SK-MEL-5 (cell line): ENCODE results near the gene MTPN. TPM values are rescaled to one million over a fixed set of nuclear protein-coding genes. Genes with fewer than 3 reads are reported as not detected.

Experiments
- DNase-seq: peaks from one replicate; pipeline ENCODE4 v3.0.0-alpha.2; 2016; ENCODE audit warnings: low read depth, low spot score
- in situ Hi-C: cut with HindIII; loops from 2 replicates; pipeline ENCODE4 v1.10.0; 2016; ENCODE audit warnings: low sequenced_read_pairs, high pct_unique_total_duplicates, low pct_unique_long_range_greater_than_20kb
- polyA plus RNA-seq, 2 experiments: library from polyadenylated mRNA; depleted of rRNA; stranded (reverse); fragments of >200 nt; gene quantifications; 2 replicates each; pipeline ENCODE4 v1.2.3, GENCODE V29; 2015
- total RNA-seq: library from RNA; depleted of rRNA; stranded (reverse); fragments of >200 nt; shearing (Covaris generic); gene quantifications from 2 replicates; pipeline ENCODE4 v1.2.3, GENCODE V29; 2014; rRNA removed

MTPN gene
- 159 and 168 TPM in 2 replicates for total RNA-seq
- polyA plus RNA-seq (2015; cell fraction: cytosol; rRNA removed), result 187 and 282 TPM in 2 replicates
- 35.9 and 47.4 TPM in 2 replicates for polyA plus RNA-seq (2015; cell fraction: nucleus; rRNA removed)

GRCh38 chr7:135977007-135977741 is at the start of gene MTPN:
Gene MTPN, minus strand, starts transcription at chr7:135977359. Its CDS starts 259 bp downstream, at chr7:135977100.
- peak; percentile 100 for DNase-seq
- in situ Hi-C loops, result no loop called here

GRCh38 chr7:136026209-136026608 is 49.0 kb upstream of the MTPN start:
- no peak for DNase-seq
- in situ Hi-C loops, result no loop called here

DNA sequence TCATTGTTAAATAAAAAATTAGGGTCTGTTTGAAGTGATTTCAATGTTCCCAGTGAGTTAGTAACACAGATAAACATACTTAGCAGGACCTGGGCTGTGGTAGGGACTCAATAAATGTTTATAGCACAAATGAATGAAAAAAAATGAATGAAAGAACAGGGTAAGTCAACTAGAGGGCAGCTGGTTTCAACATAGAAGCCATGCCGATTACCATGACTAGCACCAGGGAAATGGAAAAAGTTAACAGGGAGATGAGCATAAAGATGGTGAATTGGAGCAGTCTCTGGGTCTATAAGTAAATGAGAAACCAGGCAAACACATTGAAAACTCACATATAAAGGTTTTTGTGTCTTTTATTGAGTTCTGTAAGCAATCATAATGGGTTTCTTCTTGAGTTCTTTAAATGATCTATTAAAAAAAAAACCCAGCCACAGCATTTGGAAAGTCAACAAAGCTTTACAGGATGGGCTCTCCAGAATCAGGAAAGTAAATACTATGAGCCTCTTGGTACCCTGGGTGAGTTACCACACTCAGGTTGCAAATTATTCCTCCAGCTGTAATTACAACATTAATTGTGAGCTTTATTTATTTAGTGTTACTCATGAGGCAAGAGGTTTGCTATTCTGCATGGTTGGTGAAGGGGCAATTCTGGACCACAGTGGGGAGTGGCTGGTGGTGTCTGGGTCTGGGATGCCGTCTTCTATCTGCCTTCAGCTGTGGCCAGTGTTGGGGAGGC is 46.1 kb upstream of the MTPN start:
- DNase-seq, result no peak
- in situ Hi-C loops, result no loop called here

DNA sequence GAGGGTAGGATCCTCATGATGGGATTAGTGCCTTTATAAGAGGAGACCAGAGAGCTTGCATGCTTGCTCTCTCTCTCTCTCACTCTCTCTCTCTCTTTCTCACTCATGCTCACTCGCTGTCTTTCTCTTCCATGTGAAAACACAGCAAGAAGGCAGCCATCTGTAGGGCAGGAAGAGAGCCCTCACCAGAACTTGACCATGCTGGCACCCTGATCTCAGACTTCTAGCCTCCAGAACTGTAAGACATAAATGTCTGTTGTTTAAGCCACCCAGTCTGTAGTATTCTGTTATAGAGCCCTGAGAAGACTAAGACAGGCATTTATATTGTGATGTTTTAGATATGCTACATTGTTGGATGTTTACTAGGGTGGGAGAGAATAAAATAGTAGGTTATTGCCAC is 43.4 kb upstream of the MTPN start:
- in situ Hi-C loops, result no loop called here
- DNase-seq, result no peak

DNA sequence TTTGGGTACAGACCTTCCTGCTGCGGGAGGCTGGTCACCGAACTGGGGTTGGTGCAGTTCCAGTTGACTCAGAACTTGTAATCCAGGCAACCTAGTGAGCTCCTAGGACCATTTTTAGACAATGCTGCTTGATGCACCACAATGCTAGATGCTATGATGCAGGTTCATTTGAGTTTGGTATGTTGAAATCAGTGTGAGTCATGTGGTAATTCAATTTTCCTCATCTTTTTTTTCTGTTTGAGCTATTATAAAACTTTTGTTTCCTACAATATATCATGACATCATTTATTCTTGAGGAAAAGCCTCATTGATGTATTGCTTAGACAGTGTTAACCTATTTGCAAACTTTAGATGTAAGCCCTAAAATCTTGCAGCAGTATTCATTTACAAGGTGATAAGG is 40.9 kb upstream of the MTPN start:
- DNase-seq, result no peak
- in situ Hi-C loops, result no loop called here

DNA sequence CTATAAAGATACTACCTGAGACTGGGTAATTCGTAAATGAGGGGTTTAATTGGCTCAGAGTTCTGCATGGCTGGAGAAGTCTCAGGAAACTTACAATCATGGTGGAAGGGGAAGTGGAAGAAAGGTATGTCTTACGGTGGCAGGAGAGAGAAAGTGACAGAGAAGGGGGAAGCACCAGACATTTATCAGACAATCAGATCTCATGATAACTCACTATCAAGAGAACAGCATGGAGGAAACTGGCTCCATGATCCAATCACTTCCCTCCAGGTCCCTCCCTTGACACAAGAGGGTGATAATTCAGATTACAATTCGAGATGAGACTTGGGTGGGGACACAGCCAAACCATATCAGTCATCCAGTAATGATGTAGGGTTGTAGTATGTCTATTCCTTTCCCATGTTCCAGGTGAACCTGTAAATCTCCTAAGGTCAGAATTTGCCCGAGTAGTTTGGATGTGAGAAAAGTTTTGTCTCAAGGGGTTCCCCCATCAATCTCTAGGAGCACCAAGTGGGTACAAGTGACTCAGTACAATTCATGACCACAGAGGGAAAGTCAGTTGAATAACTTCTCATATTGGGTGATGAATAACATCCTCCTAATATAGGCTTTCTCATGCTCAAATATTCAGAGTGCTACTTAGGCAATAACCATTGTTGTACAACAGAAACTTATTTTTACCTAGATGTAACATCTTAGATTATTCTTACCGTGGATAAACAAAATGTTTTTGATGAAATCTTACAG is 39.7 kb upstream of the MTPN start:
- in situ Hi-C loops, result no loop called here
- no peak for DNase-seq

GRCh38 chr7:136015638-136016037 is 38.5 kb upstream of the MTPN start:
- in situ Hi-C loops, result no loop called here
- DNase-seq, result no peak

GRCh38 chr7:136014659-136015058 is 37.5 kb upstream of the MTPN start:
- DNase-seq, result no peak
- in situ Hi-C loops, result no loop called here

GRCh38 chr7:136012238-136012637 is 35.1 kb upstream of the MTPN start:
- in situ Hi-C loops, result no loop called here
- no peak for DNase-seq

DNA sequence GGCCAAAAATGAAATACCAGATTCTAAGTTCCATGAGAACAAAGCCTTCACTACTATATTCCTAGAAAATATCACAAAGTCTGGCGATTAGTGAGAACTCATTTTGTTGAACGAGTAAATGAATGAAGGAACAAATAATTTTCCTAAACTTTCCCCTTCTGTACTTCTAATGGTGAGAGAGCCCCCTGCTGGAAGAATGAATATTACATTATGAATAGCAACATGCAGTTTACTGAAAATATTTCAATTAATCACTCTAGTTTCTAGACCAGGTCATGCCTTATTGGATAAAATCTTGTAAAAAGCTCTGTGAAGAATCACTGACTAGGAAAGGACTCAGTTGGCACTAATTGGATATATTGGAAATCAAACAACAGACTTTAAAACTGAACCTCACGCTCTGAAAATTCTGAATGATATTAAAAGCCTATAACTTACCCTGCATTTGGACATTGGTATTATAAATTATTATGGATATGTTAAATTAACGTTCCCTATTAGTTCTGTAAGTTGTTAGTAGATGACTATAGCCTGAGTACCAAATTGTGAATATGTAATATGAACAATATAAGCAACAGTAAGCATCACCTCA is 32.4 kb upstream of the MTPN start:
- DNase-seq, result peak; percentile 78
- in situ Hi-C loops, result no loop called here

DNA sequence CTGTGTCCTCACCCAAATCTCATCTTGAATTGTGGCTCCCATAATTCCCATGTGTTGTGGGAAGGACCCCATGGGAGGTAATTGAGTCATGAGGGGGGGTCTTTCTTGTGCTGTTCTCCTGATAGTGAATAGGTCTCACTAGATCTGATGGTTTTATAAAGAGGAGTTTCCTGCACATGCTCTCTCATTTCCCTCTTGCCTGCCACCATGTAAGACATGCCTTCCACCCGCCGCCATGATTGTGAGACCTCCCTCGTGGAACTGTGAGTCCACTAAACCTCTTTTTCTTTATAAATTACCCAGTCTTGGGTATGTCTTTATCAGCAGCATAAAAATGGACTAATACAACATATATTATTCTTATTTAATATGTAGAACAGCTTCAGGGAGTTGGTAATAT is 29.0 kb upstream of the MTPN start:
- no peak for DNase-seq
- in situ Hi-C loops, result no loop called here

DNA sequence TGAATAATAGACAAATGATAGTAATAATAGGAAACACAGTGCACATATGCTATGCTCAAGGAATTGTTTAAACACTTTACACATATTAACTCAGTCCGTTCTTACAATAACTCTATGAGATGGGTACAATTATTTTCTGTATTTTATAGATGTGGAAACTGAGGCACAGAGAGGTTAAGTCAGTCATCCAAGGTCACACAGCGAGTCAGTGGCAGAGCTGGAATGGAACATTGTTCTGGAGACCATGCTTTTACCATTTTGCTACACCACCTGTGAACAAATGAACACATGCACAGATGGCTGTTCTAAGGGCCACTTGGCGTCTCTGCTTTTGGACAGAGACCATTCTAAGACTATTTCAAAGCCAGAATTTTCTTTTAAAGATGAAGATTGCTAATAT is 26.9 kb upstream of the MTPN start:
- in situ Hi-C loops, result no loop called here
- no peak for DNase-seq

GRCh38 chr7:136002802-136003201 is 25.6 kb upstream of the MTPN start:
- in situ Hi-C loops, result no loop called here
- no peak for DNase-seq

DNA sequence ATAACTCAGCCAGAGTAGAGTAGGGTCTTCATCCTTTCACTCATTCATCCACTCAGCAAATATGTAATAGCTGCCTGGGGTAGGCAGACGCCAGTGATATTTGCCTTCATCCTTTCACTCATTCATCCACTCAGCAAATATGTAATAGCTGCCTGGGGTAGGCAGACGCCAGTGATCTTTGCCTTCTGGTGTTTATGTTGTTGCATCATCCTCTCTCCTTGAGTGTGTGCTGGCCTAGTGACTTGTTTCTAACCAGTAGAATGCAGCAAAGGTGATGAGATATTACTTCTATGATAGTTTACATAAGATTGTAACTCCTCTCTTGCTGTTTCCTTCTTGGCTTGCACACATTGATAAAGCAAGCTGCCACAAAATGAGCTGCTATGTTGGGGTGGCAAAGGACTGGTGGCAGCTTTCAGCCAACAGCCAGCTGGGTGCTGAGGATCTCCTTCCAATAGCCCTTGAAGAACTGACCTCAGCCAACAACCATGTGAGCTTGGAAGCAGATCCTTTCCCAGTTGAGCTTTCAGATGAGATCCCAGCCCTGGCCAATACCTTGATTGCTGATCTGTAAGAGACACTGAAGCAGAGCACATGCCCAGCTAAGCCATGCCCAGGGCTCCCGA is 23.2 kb upstream of the MTPN start:
- no peak for DNase-seq
- in situ Hi-C loops, result no loop called here

- no peak for DNase-seq
- in situ Hi-C loops, result no loop called here
Measured at GRCh38 chr7:135998081-135998480, 20.9 kb upstream of the MTPN start.

- in situ Hi-C loops, result no loop called here
- no peak for DNase-seq
Measured at GRCh38 chr7:135995748-135996147, 18.6 kb upstream of the MTPN start.

- no peak for DNase-seq
- in situ Hi-C loops, result no loop called here
Measured at GRCh38 chr7:135994466-135995205, 17.5 kb upstream of the MTPN start.
